ENCODE measurements around the gene NFKBIA.
"Not testable (repeated sequence)": the region's sequence is repeated elsewhere in the genome, so short reads cannot be mapped to it uniquely, and the experiment has no call there.

Gene NFKBIA

DNA sequence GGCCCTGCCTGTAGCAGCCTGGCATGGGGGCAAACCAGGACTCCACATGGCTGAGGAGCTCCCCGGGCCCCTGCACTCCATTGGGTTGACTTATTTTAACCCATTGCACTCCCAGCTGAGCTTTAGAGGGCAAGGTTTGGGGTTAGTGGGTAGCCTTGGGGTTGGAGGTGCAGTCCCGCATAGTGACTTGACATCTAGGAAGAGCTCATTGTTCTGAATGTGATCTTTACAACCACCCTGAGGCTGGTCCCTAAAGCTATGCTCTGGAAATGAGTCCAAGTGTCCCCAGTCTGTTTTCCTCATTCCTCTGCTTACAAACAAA, 36.4 kb downstream of the NFKBIA start:
- no peak for DNase-seq (ENCODE audit: low spot score)

DNA sequence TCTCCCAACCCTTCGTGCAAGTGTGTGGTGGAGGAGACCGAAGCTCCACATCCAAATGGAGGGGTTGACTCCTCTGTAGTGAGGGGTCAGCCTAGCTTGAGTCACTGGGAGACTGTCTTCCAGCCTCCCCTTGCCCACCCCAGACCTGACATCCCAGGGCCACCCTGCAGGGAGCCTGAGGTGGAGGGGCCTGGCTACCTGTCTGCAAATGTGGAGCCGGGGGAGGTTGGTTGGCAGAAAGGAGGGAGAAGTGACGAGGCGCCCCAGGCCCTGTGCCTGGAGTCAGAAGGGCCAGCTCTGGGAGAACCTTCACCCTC, 37.5 kb downstream of the NFKBIA start:
- DNase-seq (ENCODE audit: low spot score) = no peak

- DNase-seq (ENCODE audit: low spot score) = no peak
These were observed 38.0 kb downstream of the NFKBIA start for GRCh38 chr14:35366521-35366976.

- no peak for DNase-seq (ENCODE audit: low spot score)
These were observed 38.5 kb downstream of the NFKBIA start for GRCh38 chr14:35366056-35366451.

DNA sequence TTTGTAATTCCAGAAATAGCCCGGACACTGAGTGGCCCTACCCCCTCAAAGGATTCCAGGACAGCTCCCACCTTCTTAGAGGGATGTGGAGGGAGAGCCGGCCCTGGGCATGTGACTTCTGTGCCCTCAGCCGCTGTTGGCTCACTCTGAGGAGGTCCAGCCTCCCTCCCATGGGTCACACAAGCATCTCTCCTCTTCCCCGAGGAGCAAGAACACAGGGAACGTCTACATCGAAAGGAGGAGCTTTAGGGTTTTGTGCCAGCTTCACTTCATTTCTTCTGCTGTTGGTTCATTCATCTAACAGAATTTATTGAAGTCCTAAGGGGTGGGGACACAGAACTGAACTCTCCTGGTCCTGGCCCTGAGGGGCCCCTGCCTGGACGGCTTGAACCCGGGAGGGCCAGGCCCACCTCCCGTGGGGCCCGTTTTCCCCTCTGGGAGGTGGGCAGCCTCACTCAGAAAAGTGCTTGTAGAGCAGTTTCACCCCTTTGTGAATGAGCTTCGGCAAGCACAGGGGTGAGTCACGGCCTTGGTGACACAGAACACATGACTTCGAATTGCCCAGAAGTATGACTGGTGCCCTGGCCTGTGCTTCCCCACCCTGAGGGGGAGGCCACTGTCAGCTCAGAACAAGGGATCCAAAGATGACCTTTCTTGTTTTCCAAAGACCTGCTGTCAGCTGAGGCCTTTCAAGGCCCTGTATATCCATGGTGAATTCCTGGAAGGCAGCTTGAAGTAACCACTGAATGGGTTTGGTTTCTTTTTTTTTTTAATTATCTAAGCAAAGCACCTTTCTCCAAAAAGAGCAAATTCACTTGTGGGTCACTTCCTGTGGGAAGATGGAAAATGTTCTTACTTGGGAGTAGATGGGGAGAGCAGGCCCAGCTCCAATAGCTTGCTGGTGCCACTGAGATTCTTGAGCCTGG, 39.2 kb downstream of the NFKBIA start:
- DNase-seq (ENCODE audit: low spot score) = no peak

GRCh38 chr14:35362911-35363374, 41.6 kb downstream of the NFKBIA start:
- no peak for DNase-seq (ENCODE audit: low spot score)

GRCh38 chr14:35362450-35362849, 42.1 kb downstream of the NFKBIA start:
- DNase-seq (ENCODE audit: low spot score) = no peak

DNA sequence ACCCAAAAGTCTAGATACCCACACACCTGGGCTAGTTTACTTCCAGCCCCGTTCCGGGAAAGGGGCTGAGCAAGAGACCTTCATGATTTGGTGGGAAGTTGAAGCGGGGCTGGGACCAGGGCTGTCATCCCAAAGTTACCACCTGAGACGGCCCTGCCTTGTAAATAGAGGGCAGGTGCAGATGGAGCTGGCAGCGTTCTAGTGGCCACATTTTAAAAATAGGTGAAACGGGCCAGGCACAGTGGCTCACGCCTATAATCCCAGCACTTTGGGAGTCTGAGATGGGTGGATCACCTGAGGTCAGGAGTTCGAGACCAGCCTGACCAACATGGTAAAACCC, 43.4 kb downstream of the NFKBIA start:
- no peak for DNase-seq (ENCODE audit: low spot score)

GRCh38 chr14:35359655-35360054, 44.9 kb downstream of the NFKBIA start:
- not testable (repeated sequence) for DNase-seq (ENCODE audit: low spot score)

DNA sequence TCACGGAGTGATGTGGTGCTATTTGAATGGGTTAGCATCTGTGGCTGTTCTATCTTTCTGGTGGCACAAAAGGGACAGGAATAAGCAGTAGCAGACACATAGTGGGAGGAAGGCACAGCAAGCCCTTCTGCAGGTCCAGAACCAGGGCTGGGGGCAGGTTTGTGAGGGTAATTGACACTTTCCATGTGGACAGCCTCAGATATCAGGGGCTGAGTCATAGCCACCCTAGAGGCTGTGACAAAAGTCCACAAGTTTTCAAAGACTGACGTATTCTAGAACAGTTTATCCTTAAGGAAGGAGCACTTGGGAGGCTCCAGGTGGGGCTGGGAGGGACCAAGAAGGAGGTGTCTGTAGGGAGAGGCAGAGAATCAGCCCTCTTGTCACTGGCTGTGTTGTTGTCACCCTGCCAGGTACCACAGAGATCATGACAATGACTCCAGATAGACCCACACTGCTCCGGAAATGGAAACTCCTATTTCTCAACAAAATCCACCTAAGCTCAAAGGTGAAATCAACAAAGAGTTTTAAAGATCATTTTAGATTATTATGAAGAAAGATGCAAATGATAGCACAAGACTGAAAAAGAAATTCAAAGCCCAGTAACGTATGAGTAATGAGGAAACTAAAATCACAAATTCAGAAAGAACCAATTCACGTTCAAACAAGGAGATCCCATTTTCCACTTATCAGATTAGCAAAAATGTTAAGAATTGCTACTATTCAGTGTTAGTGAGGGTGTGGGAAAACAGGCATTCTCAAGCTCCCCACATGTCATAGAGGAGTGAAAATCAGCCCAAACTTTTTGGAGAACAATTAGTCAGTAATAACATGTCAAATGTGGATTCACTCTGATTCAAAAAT, 48.3 kb downstream of the NFKBIA start:
- peak; percentile 49 for DNase-seq (ENCODE audit: low spot score)

DNA sequence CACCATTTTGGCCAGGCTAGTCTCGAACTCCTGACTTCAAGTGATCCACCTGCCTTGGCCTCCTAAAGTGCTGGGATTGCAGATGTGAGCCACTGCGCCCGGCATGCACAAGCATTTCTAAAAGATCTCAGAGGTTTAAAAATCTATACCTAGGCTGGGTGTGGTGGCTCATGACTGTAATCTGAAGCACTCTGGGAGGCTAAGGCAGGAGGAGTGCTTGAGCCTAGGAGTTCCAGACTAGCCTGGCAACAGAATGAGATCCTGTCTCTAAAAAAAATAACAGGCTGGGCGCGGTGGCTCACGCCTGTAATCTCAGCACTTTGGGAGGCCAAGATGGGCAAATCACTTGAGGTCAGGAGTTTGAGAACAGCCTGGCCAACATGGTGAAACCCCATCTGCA, 49.3 kb downstream of the NFKBIA start:
- not testable (repeated sequence) for DNase-seq (ENCODE audit: low spot score)

DNA sequence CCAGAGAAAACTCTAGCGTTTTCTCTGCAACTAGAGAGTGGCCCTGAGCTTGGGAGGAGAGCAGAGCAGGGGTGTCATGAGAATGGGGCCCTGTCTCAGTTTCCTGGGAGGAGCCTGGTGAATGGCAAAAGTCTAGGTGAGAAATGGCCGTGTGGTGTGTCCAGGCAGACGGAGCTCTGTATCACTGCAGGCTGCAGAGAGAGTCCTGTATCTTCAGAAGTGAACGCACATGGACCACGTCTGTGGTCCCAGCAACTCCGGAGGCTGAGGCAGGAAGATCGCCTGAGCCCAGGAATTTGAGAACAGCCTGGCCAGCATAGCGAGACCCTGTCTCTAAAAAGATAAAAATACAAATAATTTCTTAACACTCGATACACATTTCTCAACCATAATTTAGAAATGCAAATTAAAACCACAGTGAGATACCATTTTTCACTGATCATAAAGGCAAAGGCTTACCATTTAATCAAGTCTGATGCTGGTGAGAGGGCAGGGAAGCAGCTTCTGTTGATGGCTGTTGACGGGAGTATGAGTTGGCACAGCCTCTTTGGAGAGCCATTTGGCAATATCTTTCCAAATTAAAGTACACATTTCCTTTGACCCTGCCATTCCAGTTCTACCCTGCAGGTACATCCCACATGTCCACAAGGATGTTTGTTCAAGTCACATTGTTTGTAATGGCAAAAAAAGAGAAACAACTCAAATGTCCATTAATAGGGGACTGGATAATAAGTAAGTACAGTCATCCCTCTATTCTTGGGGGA, 51.0 kb downstream of the NFKBIA start:
- no peak for DNase-seq (ENCODE audit: low spot score)

DNA sequence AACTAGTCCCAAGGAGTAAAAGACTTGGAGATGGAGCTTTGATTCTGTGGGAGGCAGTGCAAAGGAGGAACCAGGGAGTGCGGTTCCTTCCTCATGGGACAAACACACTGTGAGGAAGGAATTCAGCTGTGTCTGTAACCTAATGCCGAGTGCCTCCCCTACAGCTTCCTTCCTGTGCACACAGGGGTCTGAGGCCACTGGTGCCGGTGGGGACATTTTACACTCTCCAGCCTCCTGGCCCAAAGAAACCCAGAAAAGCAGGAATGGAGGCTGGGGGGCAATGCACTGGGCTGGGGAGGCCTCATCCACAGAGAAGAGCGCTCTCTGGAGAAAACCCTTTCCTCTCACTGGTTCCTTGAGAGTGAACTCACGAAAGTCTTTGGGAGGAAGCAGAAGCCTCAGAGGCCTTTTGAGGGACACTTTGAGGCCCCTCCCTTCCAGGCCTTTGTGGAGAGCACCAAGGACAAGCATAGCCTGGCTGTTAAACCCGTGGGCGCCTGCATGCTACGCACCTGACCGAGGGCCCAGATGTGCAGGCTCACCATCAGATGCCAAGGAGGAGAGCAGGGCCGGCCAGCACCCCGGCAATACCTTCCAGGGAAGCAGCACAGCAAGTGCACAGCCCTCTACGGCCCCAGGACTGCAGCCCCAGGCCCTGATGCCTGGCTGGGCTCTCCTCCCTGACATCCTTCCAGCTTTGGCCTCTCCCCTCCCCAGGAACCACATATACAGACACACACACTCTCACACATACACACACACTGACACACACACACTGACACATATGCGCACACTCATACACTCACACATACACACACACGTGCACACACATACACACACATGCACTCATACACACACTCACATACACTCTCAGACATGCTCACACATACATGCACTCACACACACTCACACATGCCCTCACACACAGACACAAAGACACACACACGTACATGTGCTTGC, 52.0 kb downstream of the NFKBIA start:
- no peak for DNase-seq (ENCODE audit: low spot score)

DNA sequence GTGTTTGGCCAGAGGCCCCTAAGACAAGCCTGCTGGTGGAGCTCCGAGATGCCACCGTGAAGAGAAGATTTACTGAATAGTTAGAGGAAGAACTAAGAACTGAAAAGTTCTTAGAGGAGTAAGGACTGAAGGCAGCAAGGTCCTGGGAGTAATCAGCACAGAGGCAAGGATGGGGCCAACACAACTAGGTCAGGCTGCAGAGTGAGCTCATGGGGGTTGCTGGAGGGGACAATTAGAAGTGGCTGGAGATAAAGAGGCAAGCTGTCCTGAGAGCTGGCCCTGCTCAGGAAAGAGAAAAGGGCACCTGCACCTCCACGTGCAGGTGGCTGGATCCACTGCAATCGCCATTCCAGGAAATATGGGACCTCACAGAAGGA, 52.7 kb downstream of the NFKBIA start:
- DNase-seq (ENCODE audit: low spot score) = no peak

All from HuH-7 (cell line).